Fibroblast of lung (primary cell): ENCODE data around the gene TMEM126A. TPM values are rescaled to one million over a fixed set of nuclear protein-coding genes. Genes with fewer than 3 reads are reported as not detected.
"Not testable (repeated sequence)": the region's sequence is repeated elsewhere in the genome, so short reads cannot be mapped to it uniquely, and the experiment has no call there.

ENCODE experiments used
- DNase-seq, 2 donors: peaks; one replicate each; pipeline versions ENCODE4 v3.0.0 to v3.0.0-alpha.2; 2010; ENCODE audit warnings: low read depth in 2 of 2
- H2AFZ ChIP-seq: 2 replicates; pipeline ENCODE4 v1.5.1; 2012; ENCODE audit warnings: low read length, control low read depth, inconsistent platforms
- H3K27ac ChIP-seq: 2 replicates; pipeline ENCODE4 v1.5.1; 2011; ENCODE audit warnings: low read length, control low read depth; ENCODE audit not compliant: insufficient read depth
- H3K27me3 ChIP-seq: 2 replicates; pipeline ENCODE4 v1.5.1; 2011; ENCODE audit warnings: mild to moderate bottlenecking, low read length; ENCODE audit not compliant: control insufficient read depth, insufficient read depth
- H3K36me3 ChIP-seq: 2 replicates; pipeline ENCODE4 v1.5.1; 2011; ENCODE audit warnings: low read length; ENCODE audit not compliant: control insufficient read depth, insufficient read depth
- H3K4me1 ChIP-seq: 2 replicates; pipeline ENCODE4 v1.5.1; 2011; ENCODE audit warnings: low read length; ENCODE audit not compliant: control insufficient read depth, insufficient read depth; ENCODE audit errors: extremely low read depth
- H3K4me2 ChIP-seq: 2 replicates; pipeline ENCODE4 v1.5.1; 2011; ENCODE audit warnings: low read length, control low read depth; ENCODE audit not compliant: insufficient read depth; ENCODE audit errors: extremely low read depth
- H3K4me3 ChIP-seq, 4 experiments: fragments of 200-600 bp in 1 of 4; sonication (generic) in 1 of 4; replicated peaks in 1 of 4; 2 replicates each; pipeline ENCODE4 v1.5.1; 2011 to 2016; ENCODE audit warnings: low read length in 4 of 4, low read depth in 3 of 4, mild to moderate bottlenecking in 3 of 4, control low read depth in 2 of 4, inconsistent platforms in 1 of 4, mixed read lengths in 1 of 4; ENCODE audit not compliant: insufficient read depth in 1 of 4; ENCODE audit errors: control extremely low read depth in 1 of 4
- H3K79me2 ChIP-seq: 2 replicates; pipeline ENCODE4 v1.5.1; 2012; ENCODE audit warnings: mild to moderate bottlenecking, low read length, inconsistent platforms; ENCODE audit not compliant: control insufficient read depth, insufficient read depth
- H3K9ac ChIP-seq: 2 replicates; pipeline ENCODE4 v1.5.1; 2011; ENCODE audit warnings: mild to moderate bottlenecking, low read length, control low read depth; ENCODE audit not compliant: insufficient read depth
- H3K9me3 ChIP-seq: 2 replicates; pipeline ENCODE4 v1.5.1; 2012; ENCODE audit warnings: low read depth, low read length; ENCODE audit not compliant: control insufficient read depth, insufficient read depth
- H4K20me1 ChIP-seq: 2 replicates; pipeline ENCODE4 v1.5.1; 2011; ENCODE audit warnings: low read length; ENCODE audit not compliant: control insufficient read depth, insufficient read depth; ENCODE audit errors: extremely low read depth
- EZH2 ChIP-seq: IDR thresholded peaks from 2 replicates; pipeline ENCODE4 v1.5.1; 2012; ENCODE audit warnings: low read length, control low read depth, mild to moderate bottlenecking; ENCODE audit errors: missing control alignments
- polyA plus RNA-seq, 2 donors: library from polyadenylated mRNA; depleted of rRNA in 1 of 2; stranded (reverse) in 1 of 2; unstranded in 1 of 2; fragments of >200 nt; gene quantifications; 2 replicates each; pipeline ENCODE4 v1.2.1, GENCODE V29; 2011 to 2012; ENCODE audit warnings: missing spikeins in 1 of 2
- total RNA-seq: library from RNA; depleted of rRNA; stranded (reverse); fragments of >200 nt; gene quantifications from 2 replicates; pipeline ENCODE4 v1.2.1, GENCODE V29; 2014
- TF ChIP-seq, protein P1 (sequence below), 2 donors: IDR thresholded peaks in 1 of 2; conservative IDR thresholded peaks in 1 of 2; 1 replicate in 1 of 2; 2 replicates in 1 of 2; pipeline ENCODE4 v1.5.1; 2011 to 2012; ENCODE audit warnings: low read length in 2 of 2, control low read depth in 1 of 2, inconsistent platforms in 1 of 2, low read depth in 1 of 2, mild to moderate bottlenecking in 1 of 2

The TMEM126A gene
- total and polyA plus RNA-seq, 2 donors (not counting 1 experiment from before 2014, with no cell fraction given): 36.0 to 76.6 TPM

DNA sequence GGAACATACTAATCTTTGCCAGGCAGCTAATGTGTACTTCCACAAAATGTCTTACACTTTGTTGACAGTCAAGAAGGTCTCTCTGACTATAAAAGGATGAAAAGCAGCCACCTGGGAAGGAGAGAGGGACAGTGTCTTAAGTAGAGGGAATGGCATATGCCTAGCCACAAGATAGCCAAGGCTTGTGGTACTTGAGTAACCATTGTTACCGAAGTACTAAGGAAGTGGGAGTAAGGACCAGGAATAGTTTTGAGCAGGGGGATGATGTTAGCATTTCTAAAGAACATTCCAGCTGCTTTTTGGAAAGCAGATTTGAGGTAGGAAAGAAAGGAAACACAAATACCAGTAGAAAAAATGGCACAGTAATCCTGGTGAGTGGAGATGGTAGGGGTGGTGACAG lies 3.4 kb downstream of the TMEM126A start:
- Histone ChIP-seq H4K20me1 (no peaks in the 10 kb centered on the region), H3K27me3 (no peaks in the 10 kb centered on the region), H3K9ac (no peak overlapping the region), H3K4me1 (peaks cover 4% of the 10 kb centered on the region), H3K9me3 (no peaks in the 10 kb centered on the region), H3K79me2 (peaks cover 16% of the 10 kb centered on the region), H2AFZ (no peak overlapping the region), H3K27ac (no peak overlapping the region), H3K36me3 (no peaks in the 10 kb centered on the region), H3K4me2 (no peak overlapping the region), H3K4me3 (no peak overlapping the region)
- TF ChIP-seq EZH2: no peak
- TF ChIP-seq, protein P1, sequence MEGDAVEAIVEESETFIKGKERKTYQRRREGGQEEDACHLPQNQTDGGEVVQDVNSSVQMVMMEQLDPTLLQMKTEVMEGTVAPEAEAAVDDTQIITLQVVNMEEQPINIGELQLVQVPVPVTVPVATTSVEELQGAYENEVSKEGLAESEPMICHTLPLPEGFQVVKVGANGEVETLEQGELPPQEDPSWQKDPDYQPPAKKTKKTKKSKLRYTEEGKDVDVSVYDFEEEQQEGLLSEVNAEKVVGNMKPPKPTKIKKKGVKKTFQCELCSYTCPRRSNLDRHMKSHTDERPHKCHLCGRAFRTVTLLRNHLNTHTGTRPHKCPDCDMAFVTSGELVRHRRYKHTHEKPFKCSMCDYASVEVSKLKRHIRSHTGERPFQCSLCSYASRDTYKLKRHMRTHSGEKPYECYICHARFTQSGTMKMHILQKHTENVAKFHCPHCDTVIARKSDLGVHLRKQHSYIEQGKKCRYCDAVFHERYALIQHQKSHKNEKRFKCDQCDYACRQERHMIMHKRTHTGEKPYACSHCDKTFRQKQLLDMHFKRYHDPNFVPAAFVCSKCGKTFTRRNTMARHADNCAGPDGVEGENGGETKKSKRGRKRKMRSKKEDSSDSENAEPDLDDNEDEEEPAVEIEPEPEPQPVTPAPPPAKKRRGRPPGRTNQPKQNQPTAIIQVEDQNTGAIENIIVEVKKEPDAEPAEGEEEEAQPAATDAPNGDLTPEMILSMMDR (conservative IDR thresholded peaks at IDR 0.05 in 1 of 2, IDR thresholded peaks at IDR 0.05 in 1 of 2; ENCODE audit: low read depth in 1 of 2, low read length in 2 of 2): no peak
- no peak for DNase-seq

DNA sequence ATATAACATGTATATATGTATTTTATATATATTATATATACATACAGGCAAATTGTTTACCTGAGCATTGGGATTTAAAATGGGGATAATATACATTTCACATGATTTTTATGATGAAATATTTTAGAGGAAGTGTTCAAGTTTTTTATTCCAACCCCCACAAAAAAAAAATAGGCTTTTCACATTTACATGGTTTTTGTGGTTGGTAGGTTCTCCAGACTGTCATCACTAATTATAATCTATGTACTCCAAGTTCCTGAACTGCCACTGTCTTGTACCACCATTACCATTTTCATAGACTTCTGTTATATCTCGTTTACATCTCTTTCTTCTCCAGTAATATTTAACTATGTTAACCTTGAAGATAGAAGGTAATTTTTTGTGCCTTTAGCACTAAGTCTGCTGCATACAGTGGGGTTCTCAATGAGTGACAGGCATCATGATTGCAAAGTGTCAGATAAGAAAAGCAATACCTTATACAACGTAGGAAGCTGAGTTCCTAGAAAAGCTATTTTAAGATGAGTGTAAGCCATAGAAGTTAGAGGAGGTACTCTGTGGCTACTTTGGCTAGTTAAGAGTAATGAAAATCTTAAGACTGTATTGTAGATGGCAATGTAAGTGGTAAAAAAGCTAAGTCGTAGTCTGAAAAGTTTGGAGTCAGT lies 5.2 kb downstream of the TMEM126A start:
- Histone ChIP-seq H3K9ac (no peak overlapping the region), H3K9me3 (no peaks in the 10 kb centered on the region), H4K20me1 (no peaks in the 10 kb centered on the region), H3K36me3 (peaks cover 4% of the 10 kb centered on the region), H3K79me2 (peaks cover 22% of the 10 kb centered on the region), H2AFZ (no peak overlapping the region), H3K27me3 (no peaks in the 10 kb centered on the region), H3K27ac (no peak overlapping the region), H3K4me2 (no peak overlapping the region), H3K4me1 (no peaks in the 10 kb centered on the region), H3K4me3 (no peak overlapping the region)
- TF ChIP-seq, protein P1 (conservative IDR thresholded peaks at IDR 0.05 in 1 of 2, IDR thresholded peaks at IDR 0.05 in 1 of 2; ENCODE audit: low read depth in 1 of 2, low read length in 2 of 2): no peak
- no peak for TF ChIP-seq EZH2
- no peak for DNase-seq

DNA sequence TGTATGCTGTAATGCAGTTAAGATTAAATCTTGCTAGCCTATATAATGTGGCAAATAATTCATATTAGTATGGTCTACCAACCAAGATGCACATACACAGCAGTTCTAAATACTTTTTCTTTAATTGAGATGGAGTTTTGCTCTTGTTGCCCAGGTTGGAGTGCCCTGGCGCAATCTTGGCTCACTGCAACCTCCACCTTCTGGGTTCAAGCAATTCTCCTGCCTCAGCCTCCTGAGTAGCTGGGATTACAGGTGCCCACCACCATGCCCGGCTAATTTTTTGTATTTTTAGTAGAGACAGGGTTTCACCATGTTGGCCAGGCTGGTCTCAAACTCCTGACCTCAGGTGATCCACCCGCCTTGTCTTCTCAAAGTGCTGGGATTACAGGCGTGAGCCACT lies 6.6 kb downstream of the TMEM126A start:
- not testable (repeated sequence) for H4K20me1 ChIP-seq, H3K27me3 ChIP-seq, H2AFZ ChIP-seq, H3K27ac ChIP-seq, H3K9me3 ChIP-seq, H3K36me3 ChIP-seq, DNase-seq, H3K4me1 ChIP-seq, H3K4me2 ChIP-seq, H3K4me3 ChIP-seq, H3K9ac ChIP-seq
- H3K79me2 ChIP-seq: peaks cover 28% of the 10 kb centered on the region
